IgD-negative memory B cell (primary cell): ENCODE measurements around the gene LIN37. TPM values are rescaled to one million over a fixed set of nuclear protein-coding genes. Genes with fewer than 3 reads are reported as not detected.
A peak's percentile ranks its signal among the peaks of the same experiment; 100 is the strongest.

Experiments used
- H3K27ac Mint-ChIP-seq, 3 donors: one replicate each; pipeline ENCODE4 v1.8.0; 2020 to 2022; ENCODE audit warnings: mild to moderate bottlenecking in 3 of 3, mixed read lengths in 3 of 3, moderate library complexity in 1 of 3
- H3K27me3 Mint-ChIP-seq: one replicate; pipeline ENCODE4 v1.8.0; 2021; ENCODE audit warnings: mixed read lengths
- H3K36me3 Mint-ChIP-seq: one replicate; pipeline ENCODE4 v1.8.0; 2020; ENCODE audit warnings: mild to moderate bottlenecking, mixed read lengths
- H3K4me1 Mint-ChIP-seq, 3 donors: one replicate each; pipeline ENCODE4 v1.8.0; 2020 to 2022; ENCODE audit warnings: mixed read lengths in 3 of 3, mild to moderate bottlenecking in 1 of 3
- H3K4me3 Mint-ChIP-seq, 4 donors: one replicate each; pipeline ENCODE4 v1.8.0; 2020 to 2022; ENCODE audit warnings: mild to moderate bottlenecking in 4 of 4, mixed read lengths in 4 of 4, moderate library complexity in 3 of 4
- H3K9me3 Mint-ChIP-seq, 3 donors: one replicate each; pipeline ENCODE4 v1.8.0; 2020 to 2021; ENCODE audit warnings: mixed read lengths in 3 of 3, mild to moderate bottlenecking in 1 of 3
- polyA plus RNA-seq: library from polyadenylated mRNA; unstranded; fragments of 300-500 nt; fragmentation: Illumina TruSeq; gene quantifications from one replicate; pipeline ENCODE4 v1.2.3, GENCODE V29; 2021

LIN37 gene
- polyA plus RNA-seq, result 8.2 TPM

- H3K4me3 Mint-ChIP-seq, result peak within 1 kb of the TSS; percentile 84 to 99 (median 98)
- peaks cover 14 to 40% (median 32%) of the 10 kb centered on the region in 3 donors for H3K4me1 Mint-ChIP-seq
Observed at GRCh38 chr19:35748106-35749020, at the start of gene LIN37. Gene LIN37 (plus strand): TSS chr19:35748576. CDS start chr19:35748725, 149 bp downstream.

GRCh38 chr19:35702223-35703012 lies 46.0 kb upstream of the LIN37 start:
- Mint-ChIP-seq H3K36me3 (no peaks in the 10 kb centered on the region), H3K27me3 (no peaks in the 10 kb centered on the region), H3K4me3 (peak overlapping the region; percentile 90 to 99 (median 96)), H3K4me1 (peaks cover 4 to 6% (median 5%) of the 10 kb centered on the region in 3 donors), H3K9me3 (no peaks in the 10 kb centered on the region), H3K27ac (peak overlapping the region; percentile 57 to 92 (median 69))

More at GRCh38 chr19:35748106-35749020, at the start of gene LIN37:
- peak within 1 kb of the TSS; percentile 69 to 97 (median 80) for H3K27ac Mint-ChIP-seq
- H3K27me3 Mint-ChIP-seq, result no peaks in the 10 kb centered on the region
- H3K9me3 Mint-ChIP-seq, result no peaks in the 10 kb centered on the region
- H3K36me3 Mint-ChIP-seq, result peaks cover 2% of the 10 kb centered on the region

GRCh38 chr19:35703343-35703742 lies 45.0 kb upstream of the LIN37 start:
- Mint-ChIP-seq H3K27me3 (no peaks in the 10 kb centered on the region), H3K27ac (peak overlapping the region in 1 of 3 donors; percentile 57), H3K36me3 (no peaks in the 10 kb centered on the region), H3K9me3 (no peaks in the 10 kb centered on the region), H3K4me1 (peaks cover 4 to 6% (median 5%) of the 10 kb centered on the region in 3 donors), H3K4me3 (peak overlapping the region in 3 of 4 donors; percentile 90 to 99 (median 93))

DNA sequence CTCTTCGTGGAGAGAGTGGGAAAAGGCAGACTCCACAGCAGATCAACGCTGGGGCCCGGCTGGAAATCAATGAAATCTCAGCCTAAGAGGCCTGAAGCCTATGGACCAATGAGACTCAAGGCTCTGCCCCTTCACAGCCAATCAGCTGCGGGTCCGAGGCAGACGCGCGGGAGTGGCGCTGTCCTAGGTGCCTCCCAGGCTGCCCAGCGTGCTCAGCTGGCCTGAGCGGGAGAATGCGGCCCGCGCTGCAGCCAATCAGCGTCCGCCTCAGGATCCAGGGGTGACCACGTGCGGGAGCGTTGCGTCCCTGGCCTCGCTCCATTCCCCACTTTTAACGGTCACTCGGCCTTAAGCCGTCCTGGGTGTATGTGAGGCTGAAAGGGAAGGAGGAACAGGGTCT lies 44.2 kb upstream of the LIN37 start, which contains the start of gene ZBTB32:
ZBTB32 (plus strand) TSS at position 341 of the 400 bp plus-strand sequence. CDS start 10,069 bp downstream, outside the sequence.
- Mint-ChIP-seq H3K36me3 (no peaks in the 10 kb centered on the region), H3K27me3 (no peaks in the 10 kb centered on the region), H3K4me3 (peak within 1 kb of the TSS in 2 of 4 donors; percentile 55 to 64), H3K4me1 (peaks cover 4 to 6% (median 5%) of the 10 kb centered on the region in 3 donors), H3K27ac (peak within 1 kb of the TSS in 1 of 3 donors; percentile 57), H3K9me3 (no peaks in the 10 kb centered on the region)

DNA sequence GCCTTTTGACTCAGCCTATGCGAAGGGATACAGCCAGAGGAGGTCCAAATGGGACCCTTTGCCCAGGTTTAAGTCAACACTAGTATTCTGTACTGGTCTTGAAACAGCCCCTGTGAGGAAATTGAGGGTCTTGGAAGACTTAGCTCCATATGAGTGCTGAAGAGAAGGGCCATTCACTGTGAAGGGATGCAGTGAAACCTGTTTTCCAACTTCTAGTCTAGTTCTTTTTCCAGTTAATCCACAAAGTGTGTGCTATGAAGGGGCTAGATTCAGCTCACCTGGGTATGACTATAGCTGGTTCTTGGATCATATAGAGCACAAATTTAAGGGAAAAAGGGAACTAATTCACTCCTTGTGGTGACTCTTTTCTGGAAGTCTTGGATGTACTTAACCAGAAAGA lies 40.0 kb upstream of the LIN37 start:
- Mint-ChIP-seq H3K4me1 (peaks cover 18 to 26% (median 24%) of the 10 kb centered on the region in 3 donors), H3K36me3 (no peaks in the 10 kb centered on the region), H3K4me3 (no peak overlapping the region), H3K27me3 (no peaks in the 10 kb centered on the region), H3K9me3 (no peaks in the 10 kb centered on the region), H3K27ac (no peak overlapping the region)

GRCh38 chr19:35710784-35711723 lies 37.3 kb upstream of the LIN37 start:
- H3K4me1 Mint-ChIP-seq, result peaks cover 33 to 44% (median 41%) of the 10 kb centered on the region in 3 donors
- H3K4me3 Mint-ChIP-seq, result peak overlapping the region; percentile 64 to 99 (median 86)

GRCh38 chr19:35712567-35713505 lies 35.5 kb upstream of the LIN37 start:
- peaks cover 41 to 52% (median 46%) of the 10 kb centered on the region in 3 donors for H3K4me1 Mint-ChIP-seq
- H3K27me3 Mint-ChIP-seq, result no peaks in the 10 kb centered on the region
- H3K4me3 Mint-ChIP-seq, result peak overlapping the region; percentile 79 to 99 (median 93)
- peak overlapping the region; percentile 90 to 97 (median 93) for H3K27ac Mint-ChIP-seq
- no peaks in the 10 kb centered on the region for H3K36me3 Mint-ChIP-seq
- H3K9me3 Mint-ChIP-seq, result no peaks in the 10 kb centered on the region

More at GRCh38 chr19:35710784-35711723, 37.3 kb upstream of the LIN37 start:
- H3K9me3 Mint-ChIP-seq, result no peaks in the 10 kb centered on the region
- H3K27ac Mint-ChIP-seq, result peak overlapping the region; percentile 90 to 97 (median 93)
- H3K27me3 Mint-ChIP-seq, result no peaks in the 10 kb centered on the region
- H3K36me3 Mint-ChIP-seq, result no peaks in the 10 kb centered on the region

DNA sequence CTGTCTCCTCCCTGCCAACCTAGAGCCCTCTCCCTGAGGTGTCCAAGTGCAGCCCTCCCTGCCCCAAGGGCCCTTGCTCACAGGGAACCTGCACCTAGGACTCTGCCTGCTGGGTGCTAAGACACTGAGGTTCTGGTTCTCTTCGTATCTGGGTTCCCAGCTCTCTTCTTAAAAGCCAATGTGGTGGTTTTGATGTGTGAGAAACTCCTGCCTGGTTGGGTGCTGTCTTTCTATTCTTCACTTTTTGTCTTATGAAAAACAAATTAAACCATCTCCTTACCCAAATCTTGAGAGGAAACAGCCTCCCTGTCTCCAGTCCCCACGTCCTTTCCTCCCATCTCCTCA lies 34.9 kb upstream of the LIN37 start:
- Mint-ChIP-seq H3K27ac (peak overlapping the region; percentile 90 to 97 (median 93)), H3K4me1 (peaks cover 41 to 52% (median 46%) of the 10 kb centered on the region in 3 donors), H3K9me3 (no peaks in the 10 kb centered on the region), H3K36me3 (no peaks in the 10 kb centered on the region), H3K4me3 (peak overlapping the region; percentile 79 to 99 (median 93)), H3K27me3 (no peaks in the 10 kb centered on the region)

GRCh38 chr19:35713904-35714495 lies 34.4 kb upstream of the LIN37 start:
- H3K27ac Mint-ChIP-seq, result peak overlapping the region; percentile 90 to 97 (median 93)
- H3K4me3 Mint-ChIP-seq, result peak overlapping the region; percentile 79 to 99 (median 93)
- H3K9me3 Mint-ChIP-seq, result no peaks in the 10 kb centered on the region
- no peaks in the 10 kb centered on the region for H3K27me3 Mint-ChIP-seq
- H3K4me1 Mint-ChIP-seq, result peaks cover 41 to 54% (median 46%) of the 10 kb centered on the region in 3 donors
- H3K36me3 Mint-ChIP-seq, result no peaks in the 10 kb centered on the region

GRCh38 chr19:35714601-35715354 lies 33.6 kb upstream of the LIN37 start:
- no peaks in the 10 kb centered on the region for H3K9me3 Mint-ChIP-seq
- peak overlapping the region; percentile 90 to 97 (median 93) for H3K27ac Mint-ChIP-seq
- no peaks in the 10 kb centered on the region for H3K36me3 Mint-ChIP-seq
- no peaks in the 10 kb centered on the region for H3K27me3 Mint-ChIP-seq
- peak overlapping the region; percentile 79 to 99 (median 93) for H3K4me3 Mint-ChIP-seq
- H3K4me1 Mint-ChIP-seq, result peaks cover 41 to 60% (median 49%) of the 10 kb centered on the region in 3 donors

- Mint-ChIP-seq H3K36me3 (no peaks in the 10 kb centered on the region), H3K27me3 (no peaks in the 10 kb centered on the region), H3K27ac (peak overlapping the region; percentile 90 to 98 (median 97)), H3K4me1 (peaks cover 41 to 60% (median 46%) of the 10 kb centered on the region in 3 donors), H3K9me3 (no peaks in the 10 kb centered on the region), H3K4me3 (peak overlapping the region; percentile 79 to 99 (median 95))
Observed at GRCh38 chr19:35715355-35715809, 33.0 kb upstream of the LIN37 start.
